Panc1 (cell line): ENCODE measurements around the gene GFRA1. TPM values are rescaled to one million over a fixed set of nuclear protein-coding genes. Genes with fewer than 3 reads are reported as not detected.

Experiments used
- ATAC-seq: fragments of 200-7000 bp; cut with Tn5 transposase; 2 replicates; pipeline ENCODE4 v1.9.1; 2020; ENCODE audit warnings: mild to moderate bottlenecking, moderate library complexity
- BruUV-seq: library from RNA; stranded (reverse); fragments of 400-500 nt; replicated peaks from 2 replicates; lab custom pipeline; 2021; lab: Mats Ljungman, UMichigan
- CTCF ChIA-PET: fragments of 300-600 bp; sonication (Branson Sonifier 250); formaldehyde crosslinking; loops from one replicate; lab custom pipeline; 2022; ENCODE audit warnings: antibody characterized with exemption; lab: Charles Lee
- POLR2A ChIA-PET: fragments of 300-600 bp; sonication (Branson Sonifier 250); formaldehyde crosslinking; loops from one replicate; lab custom pipeline; 2022; ENCODE audit warnings: antibody characterized with exemption; lab: Charles Lee
- DNase-seq: peaks from one replicate; pipeline ENCODE4 v3.0.0-alpha.2; 2010; ENCODE audit warnings: low read depth, low spot score
- H3K27ac ChIP-seq: 2 replicates; pipeline ENCODE4 v1.5.1; 2011; ENCODE audit warnings: mild to moderate bottlenecking, low read length, inconsistent platforms
- H3K27me3 ChIP-seq: fragments of 200-500 bp; sonication (Bioruptor generic); 2 replicates; pipeline ENCODE4 v1.6.0; 2014; ENCODE audit warnings: low read length, inconsistent platforms; ENCODE audit not compliant: control insufficient read depth, insufficient read depth
- H3K36me3 ChIP-seq: fragments of 200-500 bp; sonication (Bioruptor generic); 2 replicates; pipeline ENCODE4 v1.5.1; 2014; ENCODE audit warnings: inconsistent platforms, mild to moderate bottlenecking, low read length, moderate library complexity; ENCODE audit not compliant: control insufficient read depth, insufficient read depth
- H3K4me1 ChIP-seq: 2 replicates; pipeline ENCODE4 v1.5.1; 2011; ENCODE audit warnings: inconsistent platforms, mild to moderate bottlenecking, low read length, moderate library complexity; ENCODE audit not compliant: control insufficient read depth, insufficient read depth
- H3K4me3 ChIP-seq, 2 experiments: 2 replicates each; pipeline ENCODE4 v1.5.1; 2011 to 2012; ENCODE audit warnings: low read depth in 2 of 2, low read length in 2 of 2, mild to moderate bottlenecking in 2 of 2, inconsistent platforms in 1 of 2, moderate library complexity in 1 of 2
- H3K9me3 ChIP-seq: fragments of 200-500 bp; sonication (Bioruptor generic); 2 replicates; pipeline ENCODE4 v1.5.1; 2014; ENCODE audit warnings: low read depth, mild to moderate bottlenecking, inconsistent platforms, low read length, moderate library complexity; ENCODE audit not compliant: control insufficient read depth, insufficient read depth
- CTCF ChIP-seq: fragments of 450-650 bp; IDR thresholded peaks from 2 replicates; pipeline ENCODE4 v1.5.1; 2017; ENCODE audit warnings: mild to moderate bottlenecking
- POLR2AphosphoS5 ChIP-seq: IDR thresholded peaks from 2 replicates; pipeline ENCODE4 v1.6.1; 2012; ENCODE audit warnings: mild to moderate bottlenecking, low read depth, low read length, moderate library complexity
- REST ChIP-seq, 2 experiments: IDR thresholded peaks; 2 replicates each; pipeline ENCODE4 v1.6.1; 2011 to 2012; ENCODE audit warnings: low read depth in 2 of 2, control low read depth in 1 of 2, low read length in 1 of 2, mild to moderate bottlenecking in 1 of 2, moderate library complexity in 1 of 2; ENCODE audit not compliant: insufficient read depth in 1 of 2
- SIN3A ChIP-seq: IDR thresholded peaks from 2 replicates; pipeline ENCODE4 v1.6.1; 2012; ENCODE audit warnings: low read depth, mild to moderate bottlenecking, low read length, moderate library complexity, borderline replicate concordance; ENCODE audit not compliant: insufficient read depth
- TCF7L2 ChIP-seq: IDR thresholded peaks from 2 replicates; pipeline ENCODE4 v1.6.1; 2011; ENCODE audit warnings: mild to moderate bottlenecking, low read depth, low read length, inconsistent platforms
- in situ Hi-C: cut with HindIII; loops from 2 replicates; pipeline ENCODE4 v1.10.0; 2016; ENCODE audit warnings: low sequenced_read_pairs, low pct_unique_long_range_greater_than_20kb
- intact Hi-C: fragments of 100-400 bp; cut with micrococcal nuclease; formaldehyde crosslinking; loops from one replicate; pipeline ENCODE4 v1.10.0; 2022; ENCODE audit not compliant: unreplicated experiment
- total RNA-seq: library from RNA; stranded (reverse); gene quantifications from one replicate; pipeline ENCODE4 v1.2.1, GENCODE V29; 2021; ENCODE audit not compliant: unreplicated experiment

GFRA1 gene
- total RNA-seq, 1 experiment from 2014 or later = 0.10 TPM

GRCh38 chr10:116103668-116104067 is 169.3 kb downstream of the GFRA1 start:
- Histone ChIP-seq H3K27ac (no peak overlapping the region), H3K36me3 (no peaks in the 10 kb centered on the region), H3K4me3 (no peak overlapping the region), H3K27me3 (peaks cover 12% of the 10 kb centered on the region), H3K4me1 (no peaks in the 10 kb centered on the region), H3K9me3 (no peaks in the 10 kb centered on the region)
- POLR2A ChIA-PET = no interaction called here
- ATAC-seq = no peak
- DNase-seq = no peak
- no TSS peak for BruUV-seq
- TF ChIP-seq REST (IDR thresholded peaks at IDR 0.05; ENCODE audit: insufficient read depth in 1 of 2, low read depth in 2 of 2, low read length in 1 of 2) (no peak), SIN3A (no peak), CTCF (no peak), TCF7L2 (no peak), POLR2AphosphoS5 (no peak)
- intact Hi-C loops = no loop called here
- in situ Hi-C loops = no loop called here
- CTCF ChIA-PET = no interaction called here

- in situ Hi-C loops = no loop called here
- H3K27me3 ChIP-seq = peaks cover 19% of the 10 kb centered on the region
- H3K36me3 ChIP-seq = no peaks in the 10 kb centered on the region
- CTCF ChIA-PET = no interaction called here
- BruUV-seq = no TSS peak
- POLR2A ChIA-PET = no interaction called here
- H3K9me3 ChIP-seq = no peaks in the 10 kb centered on the region
- no peak overlapping the region for H3K4me3 ChIP-seq
- ATAC-seq (no peak), DNase-seq (no peak)
- no peaks in the 10 kb centered on the region for H3K4me1 ChIP-seq
- intact Hi-C loops = no loop called here
- TF ChIP-seq TCF7L2 (no peak), SIN3A (no peak), CTCF (no peak), POLR2AphosphoS5 (no peak), REST (IDR thresholded peaks at IDR 0.05; ENCODE audit: insufficient read depth in 1 of 2, low read depth in 2 of 2, low read length in 1 of 2) (no peak)
- H3K27ac ChIP-seq = no peak overlapping the region
These were observed 171.2 kb downstream of the GFRA1 start for GRCh38 chr10:116101616-116102315.
